Calu3 (cell line): ENCODE results near the gene ANKDD1A. TPM values are rescaled to one million over a fixed set of nuclear protein-coding genes. Genes with fewer than 3 reads are reported as not detected.

Source experiments
- BruUV-seq: library from RNA; stranded (reverse); fragments of 400-500 nt; replicated peaks from 2 replicates; lab custom pipeline; 2021; lab: Mats Ljungman, UMichigan
- CTCF ChIA-PET: fragments of 300-600 bp; sonication (Branson Sonifier 250); formaldehyde crosslinking; loops from one replicate; lab custom pipeline; 2022; ENCODE audit warnings: antibody characterized with exemption; lab: Charles Lee
- DNase-seq: peaks from one replicate; pipeline ENCODE4 v3.0.0; 2022
- H3K27ac Mint-ChIP-seq: one replicate; pipeline ENCODE4 v1.8.0; 2022; ENCODE audit warnings: mixed read lengths; ENCODE audit not compliant: unreplicated experiment
- H3K27me3 Mint-ChIP-seq: one replicate; pipeline ENCODE4 v1.8.0; 2022; ENCODE audit warnings: mixed read lengths; ENCODE audit not compliant: unreplicated experiment
- H3K36me3 Mint-ChIP-seq: one replicate; pipeline ENCODE4 v1.8.0; 2022; ENCODE audit warnings: mild to moderate bottlenecking, moderate library complexity, mixed read lengths; ENCODE audit not compliant: insufficient read depth, unreplicated experiment
- H3K4me1 Mint-ChIP-seq: one replicate; pipeline ENCODE4 v1.8.0; 2022; ENCODE audit warnings: mild to moderate bottlenecking, low read depth, mixed read lengths; ENCODE audit not compliant: unreplicated experiment
- H3K4me3 Mint-ChIP-seq: one replicate; pipeline ENCODE4 v1.8.0; 2022; ENCODE audit warnings: mild to moderate bottlenecking, low read depth, moderate library complexity, mixed read lengths; ENCODE audit not compliant: unreplicated experiment
- H3K9me3 Mint-ChIP-seq: one replicate; pipeline ENCODE4 v1.8.0; 2022; ENCODE audit warnings: low read depth, mixed read lengths; ENCODE audit not compliant: unreplicated experiment
- CTCF ChIP-seq: fragments of 200-600 bp; IDR thresholded peaks from one replicate; pipeline ENCODE4 v1.8.0; 2022; ENCODE audit warnings: antibody characterized with exemption; ENCODE audit not compliant: unreplicated experiment
- intact Hi-C: fragments of 100-400 bp; cut with micrococcal nuclease; formaldehyde crosslinking; loops from one replicate; pipeline ENCODE4 v1.10.0; 2022; ENCODE audit not compliant: unreplicated experiment
- total RNA-seq: library from RNA; stranded (reverse); gene quantifications from 2 replicates; pipeline ENCODE4 v1.2.3, GENCODE V29; 2022

The ANKDD1A gene
- total RNA-seq, 1 experiment from 2014 or later, result 0.42 TPM

DNA sequence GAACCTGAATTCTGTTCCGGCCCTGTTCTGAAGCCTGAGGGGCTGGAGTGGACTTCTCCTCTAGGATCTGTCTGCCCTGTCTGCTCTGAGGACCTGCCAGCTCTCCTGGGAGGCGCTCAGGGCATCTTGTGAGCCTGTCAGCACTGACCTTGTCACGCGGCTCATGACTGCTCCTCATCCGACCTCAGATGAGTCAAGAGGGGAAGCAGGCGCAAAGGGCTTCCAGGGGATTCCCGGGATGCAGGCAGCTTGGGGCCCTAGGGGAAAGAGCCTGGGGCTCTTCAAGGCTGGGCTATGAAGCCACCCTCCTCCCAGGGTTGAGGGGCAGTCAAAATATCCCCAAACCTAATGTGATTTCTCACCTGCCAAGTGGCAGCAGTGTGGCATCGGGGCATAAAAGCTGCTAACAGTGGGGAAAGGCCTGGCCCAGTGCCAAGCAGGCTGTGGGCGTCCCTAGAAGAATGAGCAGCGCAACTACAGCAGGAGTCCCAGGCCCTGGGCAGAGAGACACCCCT, 27.6 kb upstream of the ANKDD1A start:
- no TSS peak for BruUV-seq
- TF ChIP-seq CTCF, result no peak
- Mint-ChIP-seq H3K27me3 (no peaks in the 10 kb centered on the region), H3K36me3 (no peaks in the 10 kb centered on the region), H3K9me3 (no peaks in the 10 kb centered on the region), H3K4me1 (peaks cover 13% of the 10 kb centered on the region), H3K27ac (peak overlapping the region; percentile 1), H3K4me3 (no peak overlapping the region)
- intact Hi-C loops, result no loop called here
- peak; percentile 63 for DNase-seq
- CTCF ChIA-PET, result no interaction called here

GRCh38 chr15:64884679-64885078, 27.0 kb upstream of the ANKDD1A start:
- Mint-ChIP-seq H3K27ac (no peak overlapping the region), H3K27me3 (no peaks in the 10 kb centered on the region), H3K4me3 (no peak overlapping the region), H3K9me3 (no peaks in the 10 kb centered on the region), H3K36me3 (no peaks in the 10 kb centered on the region), H3K4me1 (peaks cover 13% of the 10 kb centered on the region)
- no TSS peak for BruUV-seq
- no peak for DNase-seq
- CTCF ChIA-PET, result no interaction called here
- no peak for TF ChIP-seq CTCF
- intact Hi-C loops, result no loop called here

DNA sequence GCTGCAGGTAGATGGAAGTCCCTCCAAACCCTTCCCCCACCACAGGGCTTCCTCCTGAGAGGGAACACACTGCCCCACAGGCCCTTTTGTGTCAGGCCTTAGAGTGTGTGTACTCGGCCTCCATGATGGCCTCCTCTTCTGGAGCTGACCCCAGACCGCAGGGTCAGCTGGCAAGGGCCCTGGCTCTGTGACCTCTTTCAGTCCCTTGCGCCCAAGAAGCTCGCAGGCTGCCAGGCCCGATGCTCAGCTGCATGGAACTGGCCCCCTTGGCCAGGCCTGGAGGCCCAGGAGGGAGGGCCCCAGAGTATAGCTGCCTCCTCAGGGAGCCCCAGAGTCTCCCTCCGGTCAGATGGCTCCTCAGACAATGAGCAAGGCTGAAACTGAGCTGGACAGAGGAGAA, 23.4 kb upstream of the ANKDD1A start:
- Mint-ChIP-seq H3K4me1 (peaks cover 12% of the 10 kb centered on the region), H3K4me3 (no peak overlapping the region), H3K27ac (no peak overlapping the region), H3K36me3 (no peaks in the 10 kb centered on the region), H3K9me3 (no peaks in the 10 kb centered on the region), H3K27me3 (peaks cover 11% of the 10 kb centered on the region)
- no peak for DNase-seq
- CTCF ChIA-PET, result no interaction called here
- TF ChIP-seq CTCF, result no peak
- no TSS peak for BruUV-seq
- intact Hi-C loops, result no loop called here

DNA sequence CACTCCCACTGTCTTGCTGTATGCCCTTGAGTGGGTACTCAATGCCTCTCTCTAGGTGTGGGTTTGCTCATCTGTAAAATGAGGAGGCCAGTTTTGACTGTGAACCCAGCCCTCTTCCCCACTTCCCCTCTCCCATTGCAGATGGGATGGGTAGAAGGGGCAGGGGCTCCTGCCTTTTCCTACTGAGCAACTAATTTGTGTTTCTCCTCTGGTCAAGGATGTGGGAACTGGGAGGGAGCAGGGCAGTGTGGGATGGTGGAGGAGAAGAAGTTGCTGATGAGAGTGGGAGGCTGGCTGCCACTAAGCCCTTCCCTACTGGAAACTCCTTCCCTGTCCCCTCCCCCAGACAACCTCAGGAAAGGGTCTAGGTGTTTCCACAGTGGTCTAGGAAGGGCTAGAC, 20.1 kb upstream of the ANKDD1A start:
- no peaks in the 10 kb centered on the region for H3K4me1 Mint-ChIP-seq
- no TSS peak for BruUV-seq
- CTCF ChIA-PET, result no interaction called here

More for the DNA sequence above, 20.1 kb upstream of the ANKDD1A start:
- H3K36me3 Mint-ChIP-seq, result peaks cover 4% of the 10 kb centered on the region
- no peak for TF ChIP-seq CTCF
- H3K9me3 Mint-ChIP-seq, result no peaks in the 10 kb centered on the region
- no peak for DNase-seq
- no peak overlapping the region for H3K27ac Mint-ChIP-seq
- intact Hi-C loops, result no loop called here
- H3K4me3 Mint-ChIP-seq, result no peak overlapping the region
- H3K27me3 Mint-ChIP-seq, result peaks cover 11% of the 10 kb centered on the region
